GM19025 (cell line): Measurements from ENCODE around the gene B4GALT3.
"Not testable (repeated sequence)": the region's sequence is repeated elsewhere in the genome, so short reads cannot be mapped to it uniquely, and the experiment has no call there.

Experiments
- ATAC-seq: cut with Tn5 transposase; IDR thresholded peaks from one replicate; pipeline ENCODE4 v1.9.1; 2021; ENCODE audit warnings: mild to moderate bottlenecking, low read depth, moderate library complexity; ENCODE audit not compliant: unreplicated experiment

The B4GALT3 gene

DNA sequence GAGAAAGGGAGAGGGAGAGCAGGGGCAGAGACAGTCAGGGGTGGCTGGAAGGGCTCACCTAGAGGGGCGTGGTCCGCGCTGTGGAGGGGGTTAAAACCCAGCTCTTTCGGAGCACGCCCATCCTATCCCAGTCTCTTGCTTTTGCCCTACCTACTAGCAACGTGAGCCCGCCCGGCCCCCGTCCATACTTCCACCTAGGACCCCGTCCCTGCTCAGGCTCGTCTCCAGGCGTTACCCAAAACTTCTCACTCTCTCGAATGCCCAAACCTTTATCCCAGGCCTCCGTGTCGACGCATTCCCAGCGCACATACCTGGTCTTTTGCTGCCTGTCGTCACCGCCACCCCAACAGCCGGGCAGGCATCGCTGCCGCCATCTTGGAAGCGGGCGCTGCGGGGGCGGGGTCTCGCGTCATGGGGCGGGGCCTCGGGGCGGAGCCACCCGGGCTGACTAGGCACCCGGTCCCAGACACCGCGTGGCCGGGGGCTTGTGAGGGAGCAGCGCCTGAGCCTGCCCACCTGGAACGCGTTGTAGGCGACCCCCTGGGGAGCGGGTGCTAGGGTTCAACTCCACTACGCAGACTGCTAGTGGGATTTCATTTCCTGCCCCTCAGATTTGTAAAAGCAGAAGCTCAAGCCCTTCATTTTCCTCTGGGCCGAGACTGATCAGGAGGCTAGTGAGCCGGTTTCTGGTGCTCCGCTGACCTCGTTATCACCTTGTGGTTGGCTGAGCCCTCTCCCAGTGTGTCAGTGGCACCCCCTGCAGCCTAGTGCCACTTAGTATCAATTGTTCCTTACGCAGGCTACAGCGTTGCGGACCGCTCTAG is at the start of gene B4GALT3:
Gene B4GALT3, minus strand, starts transcription at position 396 of the 824 bp plus-strand sequence. CDS start 1,447 bp downstream, outside the sequence.
- peak; percentile 76 for ATAC-seq

DNA sequence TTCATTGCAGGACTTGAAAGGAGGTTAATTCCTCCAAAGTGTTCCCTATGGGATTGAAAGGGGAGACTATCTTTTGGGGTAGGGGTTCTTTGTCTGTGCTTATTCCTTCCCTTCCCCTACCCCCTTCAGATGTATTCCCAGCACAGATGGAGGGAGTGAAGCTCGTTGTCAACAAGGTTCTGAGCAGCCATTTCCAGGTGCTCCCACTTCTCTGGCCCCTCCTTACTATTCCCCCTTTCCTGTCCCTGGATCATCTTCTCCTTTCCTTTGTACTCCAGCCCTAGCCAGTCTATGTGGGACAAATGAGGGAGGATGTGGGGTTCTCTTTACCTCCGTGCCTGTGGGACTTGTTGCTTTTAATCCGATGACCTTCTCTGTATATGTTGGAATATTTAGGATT is 49.5 kb upstream of the B4GALT3 start:
- ATAC-seq = no peak

DNA sequence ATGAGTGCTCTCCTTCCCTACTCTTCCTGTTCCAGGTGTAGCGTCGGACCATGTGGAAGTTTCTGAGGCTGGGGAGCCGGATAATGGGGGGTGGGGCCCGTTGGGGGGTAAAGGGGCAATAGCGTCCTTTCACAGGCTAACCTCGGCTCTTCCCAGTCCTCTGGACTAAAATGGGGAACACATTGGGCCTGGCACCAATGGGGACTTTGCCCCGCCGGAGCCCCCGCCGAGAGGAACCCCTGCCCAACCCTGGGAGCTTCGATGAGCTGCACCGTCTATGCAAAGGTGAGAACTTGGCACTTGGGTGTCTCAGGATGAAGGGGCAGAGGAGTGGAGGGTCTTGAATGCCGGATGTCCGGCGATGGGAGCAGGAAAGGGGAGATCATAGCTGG is 49.0 kb upstream of the B4GALT3 start:
- no peak for ATAC-seq

DNA sequence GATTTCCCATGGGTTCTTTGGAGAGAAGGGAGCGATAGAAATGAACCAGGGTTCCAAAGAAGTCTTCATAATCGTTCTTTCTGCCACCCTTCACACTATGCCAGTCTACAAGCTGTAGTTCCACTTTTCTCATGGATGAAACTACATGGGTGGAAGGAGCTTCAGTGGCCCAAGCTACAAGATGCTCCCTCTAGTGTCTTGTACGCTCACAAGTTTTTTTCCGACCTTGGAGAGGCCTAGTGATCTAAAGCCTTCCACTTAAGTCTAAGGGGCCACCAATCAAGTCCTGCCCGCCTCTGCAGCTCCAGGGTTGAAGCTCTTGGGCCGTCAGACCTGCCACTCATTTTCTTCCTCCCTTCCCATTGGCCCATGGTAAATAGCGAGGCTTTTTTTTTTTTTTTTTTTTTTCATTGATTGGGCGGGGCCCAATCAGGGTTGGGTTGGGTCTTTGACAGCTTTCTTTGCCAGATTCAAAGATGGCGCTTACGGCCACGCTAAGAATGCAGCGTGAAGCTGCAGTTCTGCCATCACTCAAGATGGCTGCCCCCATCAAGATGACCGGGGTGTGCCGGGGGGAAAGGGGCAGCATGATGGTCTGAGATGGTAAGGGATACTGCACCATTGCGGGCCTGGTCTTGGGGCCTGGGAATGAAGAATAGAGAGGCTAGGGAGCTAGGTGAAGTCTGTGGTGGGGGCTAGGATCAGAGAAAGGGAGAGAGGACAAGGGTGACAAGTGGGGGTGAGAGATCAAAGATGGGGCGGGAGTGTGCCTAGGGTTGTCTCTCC is 48.4 kb upstream of the B4GALT3 start, which contains the start of gene TOMM40L:
Gene TOMM40L, plus strand, starts transcription at position 527 of the 786 bp plus-strand sequence. CDS start 430 bp downstream, outside the sequence.
- ATAC-seq = peak; percentile 96

DNA sequence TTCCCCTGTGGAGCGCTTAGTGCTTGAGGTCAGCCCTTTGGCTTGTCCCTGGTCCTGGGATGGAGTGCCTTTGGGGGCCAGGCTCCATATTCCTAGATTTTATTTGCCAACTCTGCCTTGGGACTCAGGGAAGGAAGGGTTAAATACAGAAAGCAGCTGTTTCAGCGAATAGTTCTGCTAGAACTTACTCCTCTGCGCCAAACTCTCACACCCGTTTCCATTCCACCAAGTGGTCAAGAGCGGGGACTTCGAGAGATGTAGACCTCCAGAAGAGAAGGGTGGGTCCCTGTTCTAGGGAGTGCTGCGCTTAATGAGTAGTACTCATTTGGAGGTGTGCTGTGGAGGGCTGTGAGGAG is 47.8 kb upstream of the B4GALT3 start:
- no peak for ATAC-seq

DNA sequence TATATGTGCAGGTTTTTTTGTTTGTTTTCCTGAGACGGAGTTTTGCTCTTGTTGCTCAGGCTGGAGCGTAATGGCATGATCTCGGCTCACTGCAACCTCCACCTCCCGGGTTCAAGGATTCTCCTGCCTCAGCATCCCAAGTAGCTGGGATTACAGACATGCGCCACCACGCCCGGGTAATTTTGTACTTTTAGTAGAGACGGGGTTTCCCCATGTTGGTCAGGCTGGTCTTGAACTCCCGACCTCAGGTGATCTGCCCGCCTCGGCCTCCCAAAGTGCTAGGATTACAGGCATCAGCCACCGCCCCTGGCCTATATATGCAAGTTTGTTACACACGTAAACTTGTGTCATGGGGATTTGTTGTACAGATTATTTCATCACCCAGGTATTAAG is 47.4 kb upstream of the B4GALT3 start:
- not testable (repeated sequence) for ATAC-seq

DNA sequence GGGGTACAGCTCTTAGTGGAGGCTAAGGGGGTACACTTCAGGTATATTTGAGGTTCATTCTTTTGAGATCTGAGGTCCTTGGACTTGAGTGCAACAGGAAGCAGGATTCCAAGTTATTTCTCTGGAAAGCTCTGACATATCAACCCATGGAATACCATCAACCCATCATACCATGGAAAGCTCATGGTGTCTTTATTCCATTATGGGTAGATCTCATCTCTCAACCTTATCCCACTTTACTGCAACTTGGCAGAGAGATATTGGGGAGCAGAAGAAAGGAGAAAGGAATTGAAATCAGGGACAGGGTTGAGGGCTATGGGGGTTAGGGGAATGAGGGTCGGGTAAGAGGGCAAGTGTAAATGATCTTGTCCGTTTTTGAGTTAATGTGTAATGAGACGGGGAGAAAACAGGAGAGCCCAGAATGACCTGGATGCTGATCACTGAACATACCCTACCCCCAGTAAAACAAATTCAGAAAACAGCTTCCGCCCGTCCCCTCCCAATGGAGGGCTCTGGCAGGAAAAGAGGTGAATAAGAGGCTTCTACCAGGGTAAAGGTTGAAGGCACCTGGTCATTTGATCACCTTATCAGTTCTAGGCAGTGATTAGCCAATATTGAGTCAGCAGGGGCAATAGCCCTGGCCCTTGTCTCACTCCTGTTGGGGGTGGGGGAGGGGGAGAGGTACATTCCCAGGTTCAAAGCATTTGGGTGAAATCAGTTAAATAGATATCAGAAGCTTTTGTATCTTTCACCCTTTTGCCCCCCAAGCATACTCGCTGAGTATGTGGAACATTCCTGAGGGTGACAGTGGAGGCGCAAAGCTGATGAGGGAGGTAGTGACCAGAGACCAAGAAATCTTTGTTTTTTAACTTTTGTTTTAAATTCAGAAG is 46.7 kb upstream of the B4GALT3 start:
- no peak for ATAC-seq

DNA sequence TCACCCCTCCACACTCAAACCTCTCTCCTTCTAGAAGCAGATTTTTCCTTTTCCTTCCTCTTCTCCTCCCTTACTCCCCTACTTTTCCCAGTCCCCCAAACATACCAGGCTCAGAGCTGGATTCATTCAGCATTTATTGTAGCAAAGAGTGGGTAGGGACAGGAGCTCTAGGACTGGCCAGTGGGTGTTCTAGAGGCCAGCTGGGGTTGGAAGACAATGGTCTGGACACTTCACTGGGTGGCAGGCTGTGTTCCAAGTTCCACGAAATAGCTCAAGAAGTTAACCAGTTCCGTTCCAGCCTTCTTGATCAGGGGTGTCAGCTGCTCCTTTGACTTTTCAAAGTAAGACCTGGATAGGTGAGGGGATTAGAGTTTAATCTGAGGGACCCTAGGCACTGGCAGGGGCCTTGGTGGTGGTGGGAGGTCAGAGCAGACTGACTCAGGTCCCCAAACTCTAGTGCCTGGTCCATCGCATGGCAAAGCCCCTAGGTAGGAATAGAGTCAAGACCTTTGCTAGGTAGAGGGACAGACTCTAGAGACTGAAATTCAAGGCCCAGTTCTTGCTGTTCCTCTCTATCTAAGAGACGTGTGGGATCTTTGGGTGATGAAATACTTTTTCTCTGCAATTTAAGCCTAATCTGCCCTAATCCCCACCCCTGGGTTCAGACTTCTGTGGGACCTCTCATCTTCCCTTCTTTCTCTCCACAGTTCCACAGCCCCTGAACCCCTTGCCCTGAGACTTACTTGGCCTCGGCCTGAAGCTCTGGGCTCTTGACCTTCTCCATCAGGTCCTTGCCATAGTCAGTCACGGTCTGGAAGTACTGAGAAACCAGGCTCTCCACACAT is 45.1 kb upstream of the B4GALT3 start:
- ATAC-seq = no peak

DNA sequence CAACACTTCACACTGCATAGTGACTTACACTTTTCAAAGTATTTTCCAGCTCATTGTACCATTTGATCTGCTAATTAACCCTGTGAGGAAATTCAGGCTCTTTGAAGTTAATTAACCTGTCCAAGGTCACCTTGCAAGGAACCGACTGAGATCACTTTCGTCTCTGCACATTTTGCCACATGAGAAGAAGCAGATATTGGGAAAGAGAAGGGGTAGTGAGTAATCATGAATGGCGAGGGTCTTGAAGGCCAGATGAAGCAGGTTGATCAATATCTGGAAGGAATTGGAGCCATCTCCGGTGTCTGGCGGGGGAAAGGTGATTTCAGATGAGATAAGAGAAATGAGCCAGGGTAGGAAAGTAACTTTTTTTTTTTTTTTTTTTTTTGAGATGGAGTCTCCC is 42.7 kb upstream of the B4GALT3 start:
- ATAC-seq = no peak

DNA sequence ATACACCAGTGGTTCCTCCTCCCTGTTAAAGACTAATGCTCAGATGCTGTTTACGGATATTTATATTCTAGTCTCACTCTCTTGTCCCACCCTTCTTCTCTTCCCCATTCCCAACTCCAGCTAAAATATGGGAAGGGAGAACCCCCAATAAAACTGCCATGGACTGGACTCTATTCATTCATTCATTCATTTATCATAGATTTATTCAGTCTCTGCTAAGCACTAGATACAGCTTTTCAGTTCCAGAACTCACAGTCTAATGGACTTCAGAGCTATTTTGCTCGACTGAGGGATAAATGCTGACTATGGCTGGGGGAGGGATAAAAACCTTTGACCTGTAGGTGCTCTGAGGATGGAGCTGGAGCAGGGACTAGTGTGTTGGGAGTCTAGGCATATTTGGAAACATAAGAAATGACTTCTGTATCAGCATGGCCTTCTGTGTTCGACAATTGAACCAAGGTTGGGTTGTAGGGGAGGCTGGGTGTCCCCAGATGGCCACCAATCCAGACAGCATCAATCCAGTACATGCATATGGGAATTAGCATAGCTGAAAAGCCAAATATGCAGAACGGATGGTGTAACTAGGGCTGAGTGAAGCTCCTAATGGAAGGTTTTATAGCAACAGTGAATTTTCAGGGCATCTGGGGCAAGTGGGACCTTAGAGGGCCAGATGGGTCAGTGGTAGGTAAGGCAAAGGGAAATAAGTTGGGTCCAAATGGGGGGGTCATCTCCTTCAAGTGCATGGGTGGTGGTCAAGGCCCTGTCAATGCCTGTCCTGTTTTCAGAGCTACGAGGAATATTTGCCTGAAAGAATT is 42.0 kb upstream of the B4GALT3 start:
- ATAC-seq = no peak

DNA sequence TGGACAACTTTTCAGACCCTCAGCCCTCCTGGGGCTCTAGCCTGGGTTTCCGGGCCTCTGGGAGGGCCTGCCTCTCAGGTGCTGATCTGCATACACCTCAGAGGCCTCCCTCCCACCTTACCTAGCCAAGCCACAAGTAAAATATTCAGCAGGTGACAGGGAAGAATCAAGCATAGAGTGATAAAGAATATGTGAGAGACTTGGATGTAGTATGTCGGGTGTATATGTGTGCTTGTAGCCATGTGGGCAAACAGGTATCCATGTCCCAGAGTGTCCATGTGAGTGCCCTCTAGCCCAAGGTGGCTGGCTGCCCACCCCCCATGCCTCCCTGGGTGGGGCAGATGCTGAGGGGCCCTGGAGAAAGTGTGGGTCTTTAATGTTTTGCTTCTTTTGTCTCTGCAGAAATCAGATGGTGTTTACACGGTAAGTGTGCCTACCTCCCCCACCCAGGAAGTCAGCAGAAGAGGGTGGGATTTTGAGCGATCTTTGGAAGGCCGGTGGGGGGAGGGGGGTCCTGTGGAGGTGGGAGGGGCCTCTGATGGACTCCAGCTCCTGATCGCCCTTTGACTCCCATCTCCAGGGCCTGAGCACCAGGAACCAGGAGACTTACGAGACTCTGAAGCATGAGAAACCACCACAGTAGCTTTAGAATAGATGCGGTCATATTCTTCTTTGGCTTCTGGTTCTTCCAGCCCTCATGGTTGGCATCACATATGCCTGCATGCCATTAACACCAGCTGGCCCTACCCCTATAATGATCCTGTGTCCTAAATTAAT is 41.2 kb upstream of the B4GALT3 start:
- ATAC-seq = no peak

DNA sequence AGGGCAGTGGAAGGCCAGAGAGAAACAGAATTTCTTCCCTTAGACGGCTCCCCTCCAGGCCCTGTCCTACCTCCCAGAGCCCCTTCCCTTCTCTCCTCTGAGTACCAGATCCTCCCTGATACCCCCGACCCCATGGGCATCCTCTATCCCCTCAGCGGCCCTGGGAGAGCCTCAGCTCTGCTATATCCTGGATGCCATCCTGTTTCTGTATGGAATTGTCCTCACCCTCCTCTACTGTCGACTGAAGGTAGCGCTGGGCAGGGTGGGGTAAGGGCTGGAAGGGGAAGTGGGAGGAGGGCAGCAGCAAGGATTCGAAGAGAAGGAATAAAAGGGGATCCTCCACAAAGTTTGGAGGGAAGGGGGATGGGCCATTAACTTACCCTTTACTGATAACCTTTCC is 40.5 kb upstream of the B4GALT3 start:
- ATAC-seq = no peak

DNA sequence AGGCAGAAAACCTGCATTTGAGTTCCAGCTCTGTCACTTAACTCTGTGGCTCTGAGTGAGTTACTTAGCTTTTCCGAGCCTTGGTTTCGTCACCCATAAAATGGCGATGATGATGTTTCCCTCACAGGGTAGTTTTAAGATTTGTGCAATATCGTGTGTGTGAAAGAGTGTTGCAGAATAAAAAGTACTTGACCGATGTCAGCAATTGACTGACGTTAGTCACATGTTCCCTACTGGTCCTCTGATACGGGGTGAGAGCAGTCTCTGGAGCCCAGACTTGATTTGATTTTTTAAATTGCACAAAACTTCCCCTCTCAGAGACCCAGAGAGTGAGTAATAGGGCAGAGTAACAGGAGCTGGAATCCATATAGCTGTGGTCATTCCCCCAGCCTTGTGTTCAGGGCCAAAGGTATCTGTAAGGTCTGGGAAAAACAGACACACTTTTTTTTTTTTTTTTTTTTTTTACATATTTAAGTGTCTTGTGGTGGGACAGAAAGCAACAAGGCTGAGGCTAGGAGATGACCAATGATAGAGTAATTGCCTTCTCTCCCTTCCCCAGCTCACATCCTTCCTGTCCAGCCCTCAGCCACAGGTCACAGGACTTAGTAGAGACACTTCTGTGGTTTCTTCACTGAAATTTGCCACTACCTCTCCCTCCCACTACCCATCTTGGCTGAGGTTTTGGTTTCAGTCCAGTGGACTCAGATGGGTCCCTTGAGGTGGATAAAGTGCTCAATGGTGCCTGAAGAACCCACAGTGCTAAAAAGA is 39.8 kb upstream of the B4GALT3 start:
- peak; percentile 80 for ATAC-seq

DNA sequence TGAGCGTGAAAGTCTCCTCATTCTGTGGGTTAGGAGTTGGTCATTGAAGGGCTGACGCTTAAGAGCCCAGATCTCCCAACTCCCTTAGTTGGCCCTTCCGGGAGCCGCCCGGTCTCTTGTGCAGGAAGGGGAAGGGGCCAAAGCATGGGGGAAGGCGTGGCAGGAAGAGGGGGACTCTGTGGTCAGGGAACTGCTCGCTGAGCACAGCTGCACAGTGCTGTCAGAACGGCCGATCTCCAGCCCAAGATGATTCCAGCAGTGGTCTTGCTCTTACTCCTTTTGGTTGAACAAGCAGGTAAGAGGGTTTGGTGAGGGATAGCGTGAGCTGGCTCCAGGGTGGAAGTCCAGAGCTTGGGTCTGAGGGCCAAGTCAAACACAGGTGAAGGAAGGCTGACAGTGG is 37.8 kb upstream of the B4GALT3 start, which contains the start of gene FCER1G:
Gene FCER1G, plus strand, starts transcription at position 220 of the 400 bp plus-strand sequence. Its CDS starts 27 bp downstream, at position 247.
- no peak for ATAC-seq

DNA sequence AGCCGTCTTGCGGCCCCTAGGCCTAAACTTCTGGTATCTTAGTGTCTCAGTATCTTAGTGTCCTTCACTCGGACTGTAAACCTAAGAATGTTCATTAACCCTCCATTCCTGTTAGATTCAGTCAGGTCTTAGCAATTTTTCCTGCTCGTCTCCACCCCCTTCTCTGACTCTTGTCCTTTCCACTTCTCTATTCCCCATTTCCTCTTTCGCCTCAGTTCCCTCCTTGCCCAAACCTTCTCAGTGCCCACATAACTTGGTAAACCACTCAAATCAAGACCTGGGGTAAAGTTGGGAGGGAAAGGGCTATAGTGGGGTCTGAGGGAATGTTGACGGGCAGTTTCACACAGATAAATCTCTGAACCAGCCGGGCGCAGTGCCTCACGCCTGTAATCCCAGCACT is 37.1 kb upstream of the B4GALT3 start:
- no peak for ATAC-seq

DNA sequence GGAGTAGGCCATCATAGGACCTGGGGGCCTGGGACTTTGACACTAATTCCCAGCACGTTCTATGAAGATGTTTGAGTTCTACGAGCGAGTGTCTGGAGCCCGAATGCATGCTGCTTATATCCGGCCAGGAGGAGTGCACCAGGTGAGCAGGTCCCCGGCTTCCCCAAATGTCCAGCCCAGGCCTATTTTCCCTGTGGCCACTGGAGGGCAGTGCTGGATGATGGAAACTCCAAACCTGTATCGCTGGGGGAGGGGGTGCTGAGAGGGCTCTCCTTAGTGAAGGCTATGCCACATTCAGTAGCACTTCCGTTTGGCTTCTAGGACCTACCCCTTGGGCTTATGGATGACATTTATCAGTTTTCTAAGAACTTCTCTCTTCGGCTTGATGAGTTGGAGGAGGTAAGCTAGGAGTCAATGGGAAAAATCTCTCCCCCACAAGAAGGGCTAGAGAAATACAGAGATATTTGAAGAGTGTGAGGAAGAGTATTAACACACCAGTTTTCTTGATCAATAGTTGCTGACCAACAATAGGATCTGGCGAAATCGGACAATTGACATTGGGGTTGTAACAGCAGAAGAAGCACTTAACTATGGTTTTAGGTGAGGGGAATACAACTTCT is 32.6 kb upstream of the B4GALT3 start:
- ATAC-seq = no peak

DNA sequence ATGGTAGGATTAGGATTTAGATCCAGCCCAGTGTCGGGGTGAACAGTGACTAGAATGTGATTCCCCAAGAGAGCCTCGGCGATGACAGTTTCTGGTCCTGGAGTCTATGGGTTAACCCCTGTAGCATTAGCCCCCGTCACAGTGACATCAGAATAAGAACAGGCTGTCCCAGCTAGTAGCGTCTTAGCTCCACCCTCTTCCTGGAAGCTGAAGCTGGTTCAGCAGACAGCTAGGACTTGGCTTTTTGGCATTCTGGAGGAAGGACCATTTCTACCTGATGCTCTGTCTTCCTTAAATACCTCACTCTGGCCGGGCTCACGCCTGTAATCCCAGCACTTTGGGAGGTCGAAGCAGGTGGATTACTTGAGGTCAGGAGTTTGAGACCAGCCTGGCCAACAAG is 29.9 kb upstream of the B4GALT3 start:
- no peak for ATAC-seq
